Measurements from ENCODE around the gene IFT27.

Gene IFT27

DNA sequence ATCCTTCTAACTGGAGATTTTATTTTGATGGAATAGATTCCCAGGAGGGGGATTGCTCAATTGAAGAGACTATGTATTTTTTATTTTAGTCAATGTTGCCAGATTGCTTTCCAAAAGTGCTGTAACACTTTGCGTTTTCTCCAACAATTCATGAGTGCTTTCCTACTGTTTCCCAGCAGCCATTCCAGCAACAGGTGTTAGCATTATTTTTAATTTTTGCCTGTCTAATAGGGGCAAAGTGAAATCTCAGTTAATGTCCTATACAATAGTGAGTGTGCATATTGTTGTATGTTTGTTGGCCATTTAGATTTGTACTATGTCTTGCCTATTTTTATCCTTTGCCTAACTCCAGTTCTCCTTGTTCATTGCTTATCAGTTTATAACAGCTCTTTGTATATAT lies 60.3 kb downstream of the IFT27 start:
- no peak for DNase-seq

DNA sequence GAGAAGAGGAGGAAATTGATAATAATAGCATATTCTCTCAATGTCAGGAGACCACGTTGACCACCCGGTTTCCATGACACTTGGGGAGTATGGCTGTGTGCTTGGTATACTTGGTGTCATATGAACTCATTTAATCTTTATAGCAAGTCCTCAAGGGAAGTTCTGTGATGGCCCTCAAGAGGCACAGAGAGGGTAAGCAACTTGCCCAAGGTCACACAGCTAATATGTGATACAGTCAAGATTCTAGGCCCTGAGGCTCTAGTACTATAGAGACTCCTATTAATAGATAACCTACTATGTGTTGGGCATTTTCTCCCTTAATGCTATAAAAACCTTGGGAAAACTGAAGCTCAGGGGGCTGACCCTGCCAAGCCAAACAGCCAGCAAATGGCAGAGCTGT lies 61.8 kb downstream of the IFT27 start:
- no peak for DNase-seq

DNA sequence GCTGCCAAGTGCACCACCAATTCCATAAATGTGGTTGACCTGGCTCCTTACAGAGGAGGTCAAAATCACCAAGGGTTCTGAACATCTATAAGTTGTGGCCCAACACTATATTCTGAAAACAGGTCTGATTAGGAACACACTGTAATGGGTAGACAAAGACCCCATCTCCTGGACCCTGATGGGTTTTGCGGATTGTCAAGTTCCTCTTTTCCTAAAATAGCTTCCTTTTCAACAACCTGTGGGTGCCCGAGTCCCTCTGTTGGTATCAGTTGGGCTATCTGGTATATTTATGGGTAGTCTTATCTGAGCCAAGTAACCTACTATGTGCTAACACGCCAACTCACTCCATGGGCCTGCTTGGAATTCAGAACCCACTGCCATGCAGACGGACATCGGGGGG lies 62.5 kb downstream of the IFT27 start:
- DNase-seq = no peak
